PC-9 (cell line): ENCODE results near the gene MAGEA8.

ENCODE experiments used
- EZH2 ChIP-seq: fragments of 200-600 bp; sonication (generic); IDR thresholded peaks from 2 replicates; pipeline ENCODE4 v1.8.0; 2017; ENCODE audit warnings: antibody characterized with exemption, low read depth
- TF ChIP-seq, protein P1 (sequence below): fragments of 200-600 bp; sonication (generic); conservative IDR thresholded peaks from 2 replicates; pipeline ENCODE4 v1.6.1; 2017; ENCODE audit warnings: mixed run types, antibody characterized with exemption, mild to moderate bottlenecking, moderate library complexity

DNA sequence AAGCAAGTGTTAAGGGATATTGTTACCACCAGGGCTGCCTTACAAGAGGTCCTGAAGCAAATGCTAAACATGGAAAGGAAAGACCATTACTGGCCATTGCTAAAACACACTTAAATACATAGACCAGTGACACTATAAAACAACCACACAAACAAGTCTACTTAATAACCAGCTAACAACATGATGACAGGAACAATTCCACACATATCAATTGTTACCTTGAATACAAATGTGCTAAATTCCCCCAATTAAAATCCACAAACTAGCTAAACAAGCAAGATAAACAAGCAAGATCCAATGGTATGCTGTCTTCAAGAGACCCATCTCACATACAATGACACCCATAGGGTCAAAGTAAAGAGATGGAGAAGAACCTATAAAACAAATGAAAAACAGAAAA is 20.5 kb upstream of the MAGEA8 start:
- TF ChIP-seq EZH2 = no peak
- TF ChIP-seq, protein P1, sequence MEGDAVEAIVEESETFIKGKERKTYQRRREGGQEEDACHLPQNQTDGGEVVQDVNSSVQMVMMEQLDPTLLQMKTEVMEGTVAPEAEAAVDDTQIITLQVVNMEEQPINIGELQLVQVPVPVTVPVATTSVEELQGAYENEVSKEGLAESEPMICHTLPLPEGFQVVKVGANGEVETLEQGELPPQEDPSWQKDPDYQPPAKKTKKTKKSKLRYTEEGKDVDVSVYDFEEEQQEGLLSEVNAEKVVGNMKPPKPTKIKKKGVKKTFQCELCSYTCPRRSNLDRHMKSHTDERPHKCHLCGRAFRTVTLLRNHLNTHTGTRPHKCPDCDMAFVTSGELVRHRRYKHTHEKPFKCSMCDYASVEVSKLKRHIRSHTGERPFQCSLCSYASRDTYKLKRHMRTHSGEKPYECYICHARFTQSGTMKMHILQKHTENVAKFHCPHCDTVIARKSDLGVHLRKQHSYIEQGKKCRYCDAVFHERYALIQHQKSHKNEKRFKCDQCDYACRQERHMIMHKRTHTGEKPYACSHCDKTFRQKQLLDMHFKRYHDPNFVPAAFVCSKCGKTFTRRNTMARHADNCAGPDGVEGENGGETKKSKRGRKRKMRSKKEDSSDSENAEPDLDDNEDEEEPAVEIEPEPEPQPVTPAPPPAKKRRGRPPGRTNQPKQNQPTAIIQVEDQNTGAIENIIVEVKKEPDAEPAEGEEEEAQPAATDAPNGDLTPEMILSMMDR = no peak
